Activated naive CD4-positive, alpha-beta T cell (primary cell): ENCODE data around the gene SLC36A4.
"Not testable (repeated sequence)": the region's sequence is repeated elsewhere in the genome, so short reads cannot be mapped to it uniquely, and the experiment has no call there.

ENCODE experiments used
- DNase-seq, 4 experiments: peaks; one replicate each; lab custom pipeline; 2025; lab: John Stamatoyannopoulos, UW

SLC36A4 gene

DNA sequence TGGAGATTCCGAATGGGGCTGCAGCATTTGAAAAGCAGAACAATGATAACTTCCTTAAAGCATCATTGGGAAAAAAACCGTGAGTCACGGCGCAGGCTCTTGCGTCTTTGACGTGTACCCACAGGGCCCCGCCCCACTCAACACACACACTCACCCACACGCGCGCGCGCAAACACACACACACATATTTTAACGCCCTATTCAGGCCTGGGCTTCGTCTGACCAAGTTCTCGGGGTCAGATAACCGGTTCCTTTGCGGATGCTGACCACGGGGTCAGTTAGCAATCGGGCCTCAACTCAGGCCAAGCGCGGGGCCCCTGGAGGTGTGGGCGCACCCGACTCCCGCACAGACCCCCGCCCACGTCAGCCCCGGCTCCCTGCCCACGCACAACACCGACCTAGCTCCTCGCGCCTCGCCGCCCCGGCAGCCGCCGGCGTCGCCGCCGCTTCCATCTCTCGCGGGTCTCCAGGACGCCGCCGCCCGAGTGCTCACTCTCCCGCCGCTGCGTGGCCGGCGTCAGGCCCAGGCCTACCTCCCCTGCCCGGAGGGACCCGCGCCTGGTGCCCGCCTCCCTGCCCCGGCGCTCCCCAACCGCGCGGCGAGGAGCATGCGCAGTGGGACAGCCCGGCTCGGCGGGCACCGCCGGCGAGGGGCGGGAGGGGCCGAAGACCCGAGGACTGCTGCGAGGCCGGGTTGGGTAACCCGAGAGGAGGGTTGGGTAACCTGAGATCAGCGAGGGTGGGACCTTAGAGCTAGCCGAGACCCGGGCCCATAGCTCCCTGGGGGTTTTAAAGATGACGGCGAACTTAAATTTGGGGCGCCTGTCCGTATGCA, at the start of gene SLC36A4:
Gene SLC36A4 (minus strand): TSS at position 612 of the 835 bp plus-strand sequence. CDS start 159 bp downstream, at position 453.
- DNase-seq = peak; percentile 54 to 80 (median 66)

DNA sequence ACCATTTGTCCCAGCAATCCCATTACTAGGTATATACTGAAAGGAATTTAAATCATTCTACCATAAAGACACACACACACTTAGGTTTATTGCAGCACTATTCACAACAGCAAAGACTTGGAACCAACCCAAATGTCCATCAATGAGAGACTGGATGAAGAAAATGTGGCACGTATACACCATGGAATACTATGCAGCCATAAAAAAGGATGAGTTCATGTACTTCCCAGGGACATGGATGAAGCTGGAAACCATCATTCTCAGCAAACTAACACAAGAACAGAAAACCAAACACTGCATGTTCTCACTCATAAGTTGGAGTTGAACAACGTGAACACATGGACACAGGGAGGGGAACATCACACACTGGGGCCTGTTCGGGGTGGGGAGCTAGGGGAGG, 49.0 kb upstream of the SLC36A4 start:
- DNase-seq = not testable (repeated sequence)

GRCh38 chr11:93244018-93244417, 46.2 kb upstream of the SLC36A4 start:
- no peak for DNase-seq

- no peak for DNase-seq
Measured at GRCh38 chr11:93239966-93240365, 42.2 kb upstream of the SLC36A4 start.

DNA sequence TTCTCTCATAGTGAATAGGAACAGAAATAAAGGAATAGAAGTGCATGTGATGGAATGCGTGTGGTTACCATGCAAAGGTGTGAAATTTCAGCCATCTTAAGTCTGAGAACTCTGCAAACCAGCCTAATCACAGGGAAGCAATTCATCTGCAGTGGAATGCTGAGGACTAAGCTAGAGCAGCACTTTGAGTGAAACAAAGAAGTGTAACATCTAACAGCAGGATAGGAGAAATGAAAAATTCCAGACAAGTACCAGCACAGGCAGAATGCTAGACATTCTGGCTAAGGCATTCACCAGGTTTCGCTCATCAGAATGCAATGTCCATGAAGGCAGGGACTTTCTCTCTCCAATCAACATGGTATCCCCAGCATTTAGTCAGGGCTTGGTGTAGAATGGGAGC, 41.2 kb upstream of the SLC36A4 start:
- DNase-seq = no peak

DNA sequence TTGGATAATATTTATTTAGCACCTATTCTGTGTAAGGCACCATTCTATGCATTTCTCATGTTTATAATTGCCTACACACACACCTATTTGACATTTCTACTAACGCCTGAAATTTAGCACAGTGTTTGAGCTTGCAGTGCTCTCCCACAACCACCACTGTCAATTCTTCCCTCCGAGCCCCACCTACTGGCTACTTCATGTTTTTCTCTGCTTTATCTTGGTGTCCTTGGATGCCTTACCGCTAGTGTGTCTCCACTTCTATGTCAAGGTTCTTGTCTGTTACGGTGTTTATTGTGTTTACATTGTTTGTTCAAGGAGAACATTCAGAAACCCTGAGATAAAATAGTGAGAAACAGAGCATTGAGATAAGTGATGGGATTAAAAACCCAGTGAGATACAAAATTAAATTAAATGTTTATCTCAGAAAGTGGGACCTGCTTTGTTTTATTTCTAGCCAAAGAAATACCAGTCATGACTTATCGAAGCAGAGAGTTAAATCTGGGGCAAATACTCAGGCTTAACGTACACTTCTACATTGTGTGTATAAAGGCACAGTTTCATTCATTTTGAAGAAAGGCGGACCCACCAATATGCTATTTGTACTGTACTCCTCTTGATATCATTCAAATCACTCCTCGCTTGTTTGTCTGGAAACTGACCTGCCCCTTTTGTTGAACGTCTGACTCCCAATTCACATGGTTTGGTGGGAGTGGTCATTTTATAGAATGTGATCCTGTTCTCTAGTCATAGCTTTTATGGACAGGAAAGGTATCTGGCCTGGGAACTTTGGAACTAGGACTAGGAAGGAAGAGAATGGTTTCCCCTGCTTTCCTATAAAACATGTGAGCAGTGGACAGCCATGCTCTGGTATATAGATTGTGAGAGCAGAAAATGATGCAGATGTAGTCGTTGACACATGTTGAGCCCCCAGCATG, 39.2 kb upstream of the SLC36A4 start:
- DNase-seq = no peak

GRCh38 chr11:93234602-93235207, 36.9 kb upstream of the SLC36A4 start:
- DNase-seq = peak in 3 of 4 experiments; percentile 1 to 52 (median 16)

DNA sequence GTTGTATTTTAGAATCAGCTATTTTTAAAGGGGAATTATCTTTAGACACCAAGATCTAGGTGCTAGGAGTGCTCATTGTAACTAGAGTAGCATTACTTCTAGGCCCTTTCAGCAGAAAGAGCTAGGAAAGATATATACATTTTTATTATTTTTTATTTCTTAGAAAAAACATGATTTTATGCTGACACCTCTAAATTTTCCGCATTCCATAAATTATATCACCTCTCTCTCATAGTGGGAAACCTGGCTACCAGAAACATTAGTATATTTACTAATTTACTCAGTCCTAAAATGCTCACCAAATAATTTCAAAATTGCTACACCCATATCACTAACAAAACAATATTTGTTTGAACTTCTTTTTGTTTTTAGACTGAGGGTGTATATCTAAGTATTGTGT, 32.1 kb upstream of the SLC36A4 start:
- DNase-seq = no peak

DNA sequence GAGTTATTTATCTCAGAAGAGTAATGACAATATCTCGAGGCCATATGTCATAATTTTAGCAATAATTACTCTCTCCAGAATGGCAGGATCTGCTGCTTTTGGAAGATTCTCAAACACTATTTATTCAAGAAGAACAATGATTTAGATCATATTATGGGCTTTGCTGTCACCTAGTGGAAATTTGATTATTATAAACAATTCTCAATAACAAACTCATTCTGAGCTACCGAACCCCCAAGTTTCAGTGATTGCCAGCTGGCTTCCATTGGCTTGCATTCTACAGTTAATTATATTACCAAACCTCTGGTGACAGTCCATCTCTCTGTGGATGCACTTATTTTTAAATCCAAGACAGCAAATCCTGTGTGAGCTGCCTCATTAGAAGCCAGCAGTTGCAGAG, 27.9 kb upstream of the SLC36A4 start:
- no peak for DNase-seq

GRCh38 chr11:93221539-93221938, 23.7 kb upstream of the SLC36A4 start:
- no peak for DNase-seq

- DNase-seq = no peak
Measured at GRCh38 chr11:93220078-93220477, 22.3 kb upstream of the SLC36A4 start.

DNA sequence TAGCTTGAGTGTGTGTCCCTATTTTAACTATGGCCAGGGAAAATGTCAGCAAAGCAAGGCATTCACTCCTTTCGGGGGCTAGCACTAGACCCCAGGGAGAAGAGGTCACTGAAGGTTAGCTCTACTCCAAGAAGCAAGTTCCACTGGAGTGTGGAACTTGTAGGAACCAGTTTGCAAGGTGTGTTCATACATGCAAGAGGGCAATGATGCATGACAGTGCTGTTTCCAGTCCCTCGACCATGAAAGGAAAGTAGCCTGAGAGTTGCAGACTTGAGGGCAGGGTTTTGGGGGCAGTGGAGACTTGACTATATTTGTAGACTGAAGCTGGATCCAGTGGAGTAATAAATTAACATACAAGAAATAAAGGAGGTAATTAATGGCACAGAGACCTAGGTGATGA, 21.6 kb upstream of the SLC36A4 start:
- no peak for DNase-seq

- DNase-seq = no peak
Measured at GRCh38 chr11:93216511-93217101, 18.8 kb upstream of the SLC36A4 start.

- DNase-seq = no peak
Measured at GRCh38 chr11:93213622-93214021, 15.8 kb upstream of the SLC36A4 start.

- DNase-seq = no peak
Measured at GRCh38 chr11:93212094-93212493, 14.3 kb upstream of the SLC36A4 start.

DNA sequence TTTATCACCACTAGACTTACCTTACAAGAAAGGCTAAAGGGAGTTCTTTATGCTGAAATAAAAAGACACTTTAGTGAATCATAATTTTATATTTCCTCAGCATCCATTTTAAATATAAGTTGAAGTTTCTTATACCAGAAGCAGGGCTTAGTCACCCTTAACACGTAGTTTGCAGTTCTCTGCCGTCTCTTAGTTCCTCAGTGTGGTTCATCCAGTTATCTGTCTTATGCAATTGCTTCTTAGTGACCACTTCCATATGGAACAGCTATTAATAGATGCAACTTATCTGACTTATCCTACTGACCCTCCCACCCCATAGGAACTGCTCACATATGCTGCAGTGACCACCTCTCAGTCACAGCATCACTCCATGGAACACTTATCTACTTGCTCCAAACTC, 11.7 kb upstream of the SLC36A4 start:
- no peak for DNase-seq

DNA sequence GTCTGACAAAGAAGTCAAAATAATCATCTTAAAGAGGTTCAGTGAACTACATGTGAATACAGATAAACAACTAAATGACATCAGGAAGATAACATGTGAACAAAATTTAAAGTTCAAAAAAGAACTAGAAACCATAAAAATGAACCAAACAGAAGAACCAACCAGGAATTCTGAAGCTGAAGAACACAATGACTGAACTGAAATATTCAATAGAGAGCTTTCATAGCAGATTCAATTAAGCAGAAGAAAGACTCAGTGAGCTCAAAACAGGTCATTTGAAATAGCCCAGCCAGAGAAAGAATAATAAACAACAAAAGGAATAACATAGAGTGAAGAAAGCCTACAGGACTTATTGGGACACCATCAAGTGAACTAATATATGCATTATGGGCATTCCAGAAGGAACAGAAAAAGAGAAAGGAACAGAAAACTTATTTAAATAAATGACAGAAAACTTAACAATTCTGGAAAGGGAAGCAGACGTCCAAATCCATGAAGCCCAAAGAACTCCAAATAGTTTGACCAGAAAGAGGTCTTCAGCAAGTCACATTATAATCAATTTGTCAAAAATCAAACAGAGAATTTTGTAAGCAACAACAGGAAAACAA, 11.0 kb upstream of the SLC36A4 start:
- no peak for DNase-seq

DNA sequence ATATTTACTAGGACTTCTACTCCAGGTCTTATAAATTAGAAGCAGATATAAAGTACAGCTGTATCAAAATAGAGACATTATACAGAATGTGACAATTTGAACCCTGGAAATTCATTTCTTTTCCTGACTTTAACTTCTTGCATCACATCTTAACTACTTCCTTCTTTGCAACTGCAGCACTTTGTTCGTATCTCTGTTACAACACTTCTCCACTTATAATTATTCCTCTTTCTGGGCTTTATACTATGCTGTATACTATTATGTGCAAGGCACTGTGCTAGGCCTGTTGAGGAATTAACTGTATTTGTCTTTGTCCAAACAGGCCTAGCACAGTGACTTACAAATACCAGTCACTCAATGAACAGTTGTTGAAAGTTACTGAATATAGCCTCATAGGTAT, 1.8 kb upstream of the SLC36A4 start:
- no peak for DNase-seq

- DNase-seq = no peak
Measured at GRCh38 chr11:93198215-93198845, 539 bp upstream of the SLC36A4 start.

DNA sequence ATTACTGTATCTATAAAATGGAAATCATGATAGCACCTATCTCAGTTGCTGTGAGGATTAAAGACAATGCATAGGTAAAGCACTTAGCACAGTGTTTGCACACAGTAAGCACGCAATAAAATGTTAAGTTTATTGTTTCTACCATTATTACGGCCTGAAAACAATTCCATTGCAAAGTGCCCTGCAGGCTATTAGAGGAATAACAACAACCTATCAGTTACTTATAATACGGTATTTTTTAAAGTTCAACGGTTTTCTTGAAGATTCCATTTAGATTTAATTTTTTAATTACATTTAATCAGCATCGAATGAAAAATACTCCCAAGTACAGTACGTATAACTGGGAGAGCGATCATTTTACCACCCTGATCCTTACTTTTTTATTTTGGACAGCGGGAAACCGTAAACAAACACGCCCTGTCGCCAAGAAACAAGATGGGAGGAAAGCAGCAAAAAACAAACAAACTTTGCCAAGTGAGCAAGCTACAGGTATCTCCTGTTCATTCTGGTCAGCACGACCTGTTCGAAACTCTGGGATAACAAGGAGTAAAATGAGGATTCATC, 893 bp downstream of the SLC36A4 start:
- no peak for DNase-seq
